H9 (cell line): ENCODE results near the gene SCN3A. TPM values are rescaled to one million over a fixed set of nuclear protein-coding genes. Genes with fewer than 3 reads are reported as not detected.

ENCODE experiments used
- DNase-seq: peaks from one replicate; pipeline ENCODE4 v3.0.0-alpha.2; 2017
- H2AFZ ChIP-seq: one replicate; pipeline ENCODE4 v1.6.1; 2013; ENCODE audit warnings: mild to moderate bottlenecking, low read length, control low read depth, moderate library complexity
- H2AK5ac ChIP-seq: 2 replicates; pipeline ENCODE4 v1.6.1; 2013; ENCODE audit warnings: low read length, control low read depth, mixed read lengths; ENCODE audit not compliant: insufficient read length
- H2BK120ac ChIP-seq: one replicate; pipeline ENCODE4 v1.6.1; 2013; ENCODE audit warnings: low read depth, mild to moderate bottlenecking, low read length, control low read depth, inconsistent platforms; ENCODE audit not compliant: poor library complexity, severe bottlenecking
- H2BK12ac ChIP-seq: 2 replicates; pipeline ENCODE4 v1.6.1; 2013; ENCODE audit warnings: low read length, control low read depth, mixed read lengths, low read depth; ENCODE audit not compliant: insufficient read length
- H2BK15ac ChIP-seq: 2 replicates; pipeline ENCODE4 v1.6.1; 2013; ENCODE audit warnings: low read depth, low read length, control low read depth
- H2BK20ac ChIP-seq: one replicate; pipeline ENCODE4 v1.6.1; 2013; ENCODE audit warnings: low read depth, mild to moderate bottlenecking, low read length, control low read depth, inconsistent platforms; ENCODE audit not compliant: poor library complexity, severe bottlenecking
- H2BK5ac ChIP-seq: 2 replicates; pipeline ENCODE4 v1.6.1; 2013; ENCODE audit warnings: low read length, control low read depth, mixed read lengths; ENCODE audit not compliant: insufficient read length
- H3K14ac ChIP-seq: 2 replicates; pipeline ENCODE4 v1.6.1; 2013; ENCODE audit warnings: low read length, control low read depth; ENCODE audit not compliant: insufficient read depth
- H3K18ac ChIP-seq: 2 replicates; pipeline ENCODE4 v1.6.1; 2013; ENCODE audit warnings: low read depth, mild to moderate bottlenecking, mixed read lengths, low read length, control low read depth; ENCODE audit not compliant: insufficient read length
- H3K23ac ChIP-seq: 2 replicates; pipeline ENCODE4 v1.6.1; 2013; ENCODE audit warnings: low read length, control low read depth, mixed read lengths, low read depth; ENCODE audit not compliant: insufficient read length
- H3K23me2 ChIP-seq: 2 replicates; pipeline ENCODE4 v1.6.1; 2013; ENCODE audit warnings: low read depth, mild to moderate bottlenecking, mixed read lengths, low read length, control low read depth; ENCODE audit not compliant: insufficient read length, poor library complexity, severe bottlenecking
- H3K27ac ChIP-seq: 2 replicates; pipeline ENCODE4 v1.5.1; 2013; ENCODE audit warnings: low read length, control low read depth, mixed read lengths, low read depth; ENCODE audit not compliant: insufficient read length
- H3K27me3 ChIP-seq: 2 replicates; pipeline ENCODE4 v1.6.1; 2013; ENCODE audit warnings: low read length, control low read depth, inconsistent platforms; ENCODE audit not compliant: insufficient read depth
- H3K4ac ChIP-seq: 2 replicates; pipeline ENCODE4 v1.6.1; 2013; ENCODE audit warnings: low read depth, mild to moderate bottlenecking, control low read depth, inconsistent platforms, low read length, moderate library complexity
- H3K4me1 ChIP-seq: 2 replicates; pipeline ENCODE4 v1.6.1; 2013; ENCODE audit warnings: low read length, control low read depth, inconsistent platforms; ENCODE audit not compliant: insufficient read depth
- H3K4me2 ChIP-seq: 2 replicates; pipeline ENCODE4 v1.6.1; 2013; ENCODE audit warnings: low read length, control low read depth, mixed read lengths; ENCODE audit not compliant: insufficient read length, insufficient read depth
- H3K56ac ChIP-seq: 2 replicates; pipeline ENCODE4 v1.6.1; 2013; ENCODE audit warnings: low read depth, mild to moderate bottlenecking, mixed read lengths, low read length, control low read depth; ENCODE audit not compliant: insufficient read length
- H3K79me1 ChIP-seq: 2 replicates; pipeline ENCODE4 v1.6.1; 2013; ENCODE audit warnings: low read depth, mild to moderate bottlenecking, moderate library complexity, low read length, control low read depth, inconsistent platforms; ENCODE audit not compliant: insufficient read depth, poor library complexity, severe bottlenecking
- H3K79me2 ChIP-seq: 2 replicates; pipeline ENCODE4 v1.6.1; 2013; ENCODE audit warnings: low read length, control low read depth, inconsistent platforms; ENCODE audit not compliant: insufficient read depth
- H3K9ac ChIP-seq: 2 replicates; pipeline ENCODE4 v1.6.1; 2013; ENCODE audit warnings: low read length, control low read depth, mixed read lengths; ENCODE audit not compliant: insufficient read length; ENCODE audit errors: extremely low read depth
- H3K9me3 ChIP-seq: one replicate; pipeline ENCODE4 v1.6.1; 2013; ENCODE audit warnings: low read depth, low read length, inconsistent platforms; ENCODE audit not compliant: control insufficient read depth
- H3T11ph ChIP-seq: one replicate; pipeline ENCODE4 v1.6.1; 2013; ENCODE audit warnings: mild to moderate bottlenecking, low read length, control low read depth, inconsistent platforms
- H4K20me1 ChIP-seq: one replicate; pipeline ENCODE4 v1.6.1; 2013; ENCODE audit not compliant: control insufficient read depth, insufficient read length, insufficient read depth
- H4K5ac ChIP-seq: 2 replicates; pipeline ENCODE4 v1.6.1; 2013; ENCODE audit warnings: low read depth, mild to moderate bottlenecking, mixed read lengths, low read length, control low read depth; ENCODE audit not compliant: insufficient read length
- H4K8ac ChIP-seq: replicated peaks from 2 replicates; pipeline ENCODE4 v1.6.1; 2013; ENCODE audit warnings: low read length, control low read depth, mixed read lengths, low read depth; ENCODE audit not compliant: insufficient read length
- H4K91ac ChIP-seq: 2 replicates; pipeline ENCODE4 v1.6.1; 2013; ENCODE audit warnings: low read depth, mild to moderate bottlenecking, moderate library complexity, mixed read lengths, low read length, control low read depth; ENCODE audit not compliant: insufficient read length
- H3K27ac Mint-ChIP-seq, 3 experiments: 2 replicates in 2 of 3; 3 replicates in 1 of 3; pipeline ENCODE4 v1.8.0; 2020 to 2021; ENCODE audit warnings: mixed read lengths in 3 of 3, mild to moderate bottlenecking in 1 of 3, moderate library complexity in 1 of 3
- H3K27me3 Mint-ChIP-seq: 2 replicates; pipeline ENCODE4 v1.8.0; 2021; ENCODE audit warnings: low read depth, mild to moderate bottlenecking, moderate library complexity, mixed read lengths
- H3K36me3 Mint-ChIP-seq, 3 experiments: 2 replicates in 2 of 3; 3 replicates in 1 of 3; pipeline ENCODE4 v1.8.0; 2020 to 2021; ENCODE audit warnings: low read depth in 3 of 3, mixed read lengths in 3 of 3; ENCODE audit not compliant: insufficient read depth in 1 of 3
- H3K4me1 Mint-ChIP-seq, 2 experiments: 2 replicates each; pipeline ENCODE4 v1.8.0; 2020; ENCODE audit warnings: mixed read lengths in 2 of 2
- H3K4me3 Mint-ChIP-seq, 2 experiments: 2 replicates in 1 of 2; 3 replicates in 1 of 2; pipeline ENCODE4 v1.8.0; 2020 to 2021; ENCODE audit warnings: mild to moderate bottlenecking in 2 of 2, mixed read lengths in 2 of 2, moderate library complexity in 1 of 2
- H3K9me3 Mint-ChIP-seq, 2 experiments: 2 replicates in 1 of 2; 3 replicates in 1 of 2; pipeline ENCODE4 v1.8.0; 2020; ENCODE audit warnings: mild to moderate bottlenecking in 2 of 2, mixed read lengths in 2 of 2, moderate library complexity in 1 of 2
- CTCF ChIP-seq: fragments of 200-600 bp; sonication (generic); conservative IDR thresholded peaks from 3 replicates; pipeline ENCODE4 v1.8.0; 2021; ENCODE audit warnings: antibody characterized with exemption, mild to moderate bottlenecking
- WGBS: extraction: QIAGEN DNeasy Blood & Tissue Kit; methylation state at CpG from one replicate; pipeline ENCODE4 v1.1.7; 2013; ENCODE audit warnings: missing lambda C conversion rate, low lambda C conversion rate, mixed read lengths; ENCODE audit not compliant: insufficient read length; ENCODE audit errors: extremely low coverage; 5-methylcytosine and 5-hydroxymethylcytosine counted together
- total RNA-seq: library from RNA; stranded (reverse); gene quantifications from 2 replicates; pipeline ENCODE4 v1.2.1, GENCODE V29; 2021

The SCN3A gene
- total RNA-seq, 1 experiment from 2014 or later: not detected

GRCh38 chr2:165079432-165079831, 124.4 kb downstream of the SCN3A start:
- H3K9me3 ChIP-seq: no peaks in the 10 kb centered on the region
- H3K9me3 Mint-ChIP-seq: peaks cover 10 to 12% of the 10 kb centered on the region in 2 experiments
- peaks cover 0 to 10% (median 4%) of the 10 kb centered on the region in 3 experiments; a peak in 4 of 7 replicates for H3K36me3 Mint-ChIP-seq
- no peak overlapping the region for H4K91ac ChIP-seq
- no peak overlapping the region for H2BK12ac ChIP-seq
- H3K4me3 Mint-ChIP-seq: no peak overlapping the region
- H2BK5ac ChIP-seq: no peak overlapping the region
- no CpG with 5 or more reads among the region's 4 CpGs for WGBS
- no peak overlapping the region for H3K4me2 ChIP-seq
- H2BK15ac ChIP-seq: no peak overlapping the region
- H4K20me1 ChIP-seq: no peaks in the 10 kb centered on the region
- no peak overlapping the region for H3K4ac ChIP-seq
- H3K23ac ChIP-seq: no peak overlapping the region
- TF ChIP-seq CTCF: no peak
- DNase-seq: no peak
- no peak overlapping the region for H3K27ac ChIP-seq
- no peaks in the 10 kb centered on the region for H3K79me2 ChIP-seq
- H3K4me1 Mint-ChIP-seq: peaks cover 2 to 5% of the 10 kb centered on the region in 2 experiments
- H3K79me1 ChIP-seq: no peaks in the 10 kb centered on the region
- no peak overlapping the region for H2BK120ac ChIP-seq
- no peak overlapping the region for H3K9ac ChIP-seq
- no peak overlapping the region for H2AFZ ChIP-seq
- H3K18ac ChIP-seq: no peak overlapping the region
- no peak overlapping the region for H4K8ac ChIP-seq
- no peaks in the 10 kb centered on the region for H3K27me3 Mint-ChIP-seq
- no peaks in the 10 kb centered on the region for H3K23me2 ChIP-seq
- no peak overlapping the region for H3K14ac ChIP-seq
- H3K56ac ChIP-seq: no peak overlapping the region
- no peaks in the 10 kb centered on the region for H3K27me3 ChIP-seq
- 0 out of 2 replicates have a peak, but pooled peaks cover 3% of the 10 kb centered on the region for H3K4me1 ChIP-seq
- no peak overlapping the region for H3T11ph ChIP-seq
- no peak overlapping the region for H3K27ac Mint-ChIP-seq
- no peak overlapping the region for H2BK20ac ChIP-seq
- no peak overlapping the region for H4K5ac ChIP-seq
- H2AK5ac ChIP-seq: no peak overlapping the region
